ENCODE measurements around the gene EHBP1L1. TPM values are rescaled to one million over a fixed set of nuclear protein-coding genes. Genes with fewer than 3 reads are reported as not detected.

EHBP1L1 gene
- total RNA-seq: 26.1 and 26.3 TPM in 2 replicates

DNA sequence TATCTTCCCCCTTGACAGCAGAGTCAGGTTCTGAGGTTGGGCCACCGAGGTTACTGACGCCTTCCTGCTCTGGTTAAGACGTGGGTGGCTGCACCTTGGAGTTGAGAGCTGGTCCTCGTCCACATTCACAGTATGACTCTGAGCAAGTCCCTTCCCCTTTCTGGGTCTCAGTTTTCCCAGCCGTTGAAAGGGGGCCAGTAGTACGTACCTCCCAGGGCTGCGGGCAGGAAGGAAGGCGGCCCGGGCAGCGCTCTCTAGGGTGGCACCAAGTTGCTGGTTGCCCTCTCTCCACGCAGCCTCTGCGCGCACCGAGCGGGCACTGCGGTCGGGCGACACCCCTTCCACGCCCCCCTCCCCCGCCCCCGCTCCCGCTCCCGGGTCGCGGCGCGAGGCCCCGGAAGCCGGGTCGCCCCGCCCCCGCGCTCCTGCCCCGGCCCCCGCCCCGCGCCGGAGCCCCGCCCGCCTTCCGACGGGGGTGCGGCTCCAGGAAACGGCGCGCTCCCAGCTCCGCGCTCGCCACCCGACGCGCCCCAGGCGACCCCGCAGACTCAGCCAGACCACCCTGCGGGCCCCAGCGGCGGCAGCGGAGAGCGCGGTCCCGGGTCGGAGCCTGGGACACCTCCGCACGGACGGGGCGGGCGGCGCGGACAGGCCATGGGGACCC is at the start of gene EHBP1L1:
EHBP1L1 (plus strand) TSS at position 486 of the 664 bp plus-strand sequence. CDS start 250 bp downstream, outside the sequence.
- DNase-seq (ENCODE audit: low read depth): no peak

DNA sequence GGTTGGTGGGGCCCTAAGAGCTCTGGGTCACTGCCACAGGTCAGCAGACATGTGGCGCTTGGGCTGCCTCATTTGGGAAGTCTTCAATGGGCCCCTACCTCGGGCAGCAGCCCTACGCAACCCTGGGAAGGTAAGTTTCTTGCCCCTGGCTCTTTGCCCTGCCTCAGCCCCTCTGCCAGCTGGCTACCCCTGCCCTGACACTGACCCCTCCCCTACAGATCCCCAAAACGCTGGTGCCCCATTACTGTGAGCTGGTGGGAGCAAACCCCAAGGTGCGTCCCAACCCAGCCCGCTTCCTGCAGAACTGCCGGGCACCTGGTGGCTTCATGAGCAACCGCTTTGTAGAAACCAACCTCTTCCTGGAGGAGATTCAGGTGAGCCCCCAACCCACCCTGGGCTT is 49.1 kb upstream of the EHBP1L1 start:
- TF ChIP-seq, protein P1, sequence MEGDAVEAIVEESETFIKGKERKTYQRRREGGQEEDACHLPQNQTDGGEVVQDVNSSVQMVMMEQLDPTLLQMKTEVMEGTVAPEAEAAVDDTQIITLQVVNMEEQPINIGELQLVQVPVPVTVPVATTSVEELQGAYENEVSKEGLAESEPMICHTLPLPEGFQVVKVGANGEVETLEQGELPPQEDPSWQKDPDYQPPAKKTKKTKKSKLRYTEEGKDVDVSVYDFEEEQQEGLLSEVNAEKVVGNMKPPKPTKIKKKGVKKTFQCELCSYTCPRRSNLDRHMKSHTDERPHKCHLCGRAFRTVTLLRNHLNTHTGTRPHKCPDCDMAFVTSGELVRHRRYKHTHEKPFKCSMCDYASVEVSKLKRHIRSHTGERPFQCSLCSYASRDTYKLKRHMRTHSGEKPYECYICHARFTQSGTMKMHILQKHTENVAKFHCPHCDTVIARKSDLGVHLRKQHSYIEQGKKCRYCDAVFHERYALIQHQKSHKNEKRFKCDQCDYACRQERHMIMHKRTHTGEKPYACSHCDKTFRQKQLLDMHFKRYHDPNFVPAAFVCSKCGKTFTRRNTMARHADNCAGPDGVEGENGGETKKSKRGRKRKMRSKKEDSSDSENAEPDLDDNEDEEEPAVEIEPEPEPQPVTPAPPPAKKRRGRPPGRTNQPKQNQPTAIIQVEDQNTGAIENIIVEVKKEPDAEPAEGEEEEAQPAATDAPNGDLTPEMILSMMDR (conservative IDR thresholded peaks at IDR 0.05; ENCODE audit: low read depth, low read length): no peak
- H3K4me3 ChIP-seq (ENCODE audit: low read depth, low read length): no peak overlapping the region
- no peak for DNase-seq (ENCODE audit: low read depth)

More for the DNA sequence above, at the start of gene EHBP1L1:
- peak within 1 kb of the TSS; percentile 61 for H3K4me3 ChIP-seq (ENCODE audit: low read depth, low read length)
- TF ChIP-seq, protein P1 (conservative IDR thresholded peaks at IDR 0.05; ENCODE audit: low read depth, low read length): no peak

DNA sequence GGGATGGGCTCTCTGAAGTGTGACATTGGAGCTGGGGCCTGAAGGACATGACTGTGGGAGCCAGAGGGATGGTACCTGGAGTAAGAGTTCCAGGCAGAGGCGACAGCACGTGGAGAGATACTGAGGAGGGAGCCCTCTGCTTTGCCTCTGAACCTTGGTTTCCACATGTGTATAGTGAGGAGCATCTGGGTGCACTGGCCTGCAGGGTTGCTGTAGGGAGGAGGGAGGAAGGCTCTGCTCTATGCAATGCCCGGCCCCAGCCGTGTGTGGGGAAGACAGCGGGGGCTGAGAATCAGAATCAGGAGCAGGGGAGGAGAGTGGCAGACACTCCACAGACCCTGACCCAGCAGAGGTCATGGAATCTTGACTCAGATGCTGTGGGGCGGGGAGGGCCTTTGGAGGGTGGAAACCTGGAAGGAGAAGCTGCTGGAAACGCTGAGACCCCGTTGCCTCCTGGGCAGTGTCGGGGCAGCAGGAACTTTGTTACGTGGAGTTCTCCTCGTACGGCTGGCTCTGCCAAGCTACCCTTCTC is 47.0 kb upstream of the EHBP1L1 start:
- TF ChIP-seq, protein P1 (conservative IDR thresholded peaks at IDR 0.05; ENCODE audit: low read depth, low read length): no peak
- H3K4me3 ChIP-seq (ENCODE audit: low read depth, low read length): no peak overlapping the region
- no peak for DNase-seq (ENCODE audit: low read depth)

DNA sequence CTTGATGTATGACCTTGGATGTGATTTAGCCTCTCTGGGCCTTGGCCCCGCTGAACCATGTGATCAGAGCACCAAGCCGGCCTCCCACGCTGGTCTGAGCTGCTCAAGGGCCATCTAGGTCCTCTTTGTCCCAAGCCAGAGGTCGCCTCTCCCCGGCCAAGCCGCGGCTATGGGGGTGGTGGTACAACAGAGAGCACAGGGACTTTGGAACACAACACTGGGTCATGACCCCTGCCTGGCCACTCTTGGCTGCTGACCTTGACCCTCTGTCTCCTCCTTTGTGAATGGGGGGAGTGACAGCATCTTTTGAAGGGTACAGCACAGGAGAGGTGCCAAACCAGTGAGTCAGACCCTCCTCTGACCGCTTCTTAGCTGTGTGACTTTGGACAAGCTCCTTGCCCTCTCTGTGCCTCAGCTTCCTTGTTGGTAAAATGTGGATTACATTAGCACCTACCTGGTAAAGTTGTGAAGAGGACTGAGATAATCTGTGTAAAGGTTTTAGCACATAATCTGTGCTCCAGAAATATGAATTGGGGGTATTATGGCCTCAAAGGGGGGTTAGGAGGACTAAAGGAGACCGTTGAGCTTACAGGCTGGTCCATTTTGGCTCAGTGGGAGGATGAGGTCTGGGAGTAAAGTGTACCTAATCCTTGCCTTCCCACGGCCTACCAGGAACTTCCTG is 46.2 kb upstream of the EHBP1L1 start:
- TF ChIP-seq, protein P1 (conservative IDR thresholded peaks at IDR 0.05; ENCODE audit: low read depth, low read length): no peak
- H3K4me3 ChIP-seq (ENCODE audit: low read depth, low read length): no peak overlapping the region
- DNase-seq (ENCODE audit: low read depth): no peak

DNA sequence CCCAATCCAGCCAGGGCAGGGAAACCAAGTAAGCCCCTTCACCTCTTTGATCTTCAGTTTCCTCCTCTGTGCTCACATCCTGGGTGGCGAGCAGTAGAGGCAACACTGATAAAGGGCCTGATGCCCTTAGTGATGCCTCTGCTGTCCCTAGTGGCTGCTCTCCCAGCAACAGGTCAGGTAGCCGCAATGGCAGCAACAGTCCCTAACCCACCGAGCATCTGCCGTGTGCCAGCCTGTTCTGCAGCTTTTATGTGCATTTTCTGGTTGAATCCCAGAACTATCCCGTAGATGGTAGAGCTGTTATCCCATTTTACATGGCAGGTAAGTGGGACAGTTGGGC is 45.7 kb upstream of the EHBP1L1 start:
- no peak for DNase-seq (ENCODE audit: low read depth)
- TF ChIP-seq, protein P1 (conservative IDR thresholded peaks at IDR 0.05; ENCODE audit: low read depth, low read length): peak; percentile 36
- no peak overlapping the region for H3K4me3 ChIP-seq (ENCODE audit: low read depth, low read length)

DNA sequence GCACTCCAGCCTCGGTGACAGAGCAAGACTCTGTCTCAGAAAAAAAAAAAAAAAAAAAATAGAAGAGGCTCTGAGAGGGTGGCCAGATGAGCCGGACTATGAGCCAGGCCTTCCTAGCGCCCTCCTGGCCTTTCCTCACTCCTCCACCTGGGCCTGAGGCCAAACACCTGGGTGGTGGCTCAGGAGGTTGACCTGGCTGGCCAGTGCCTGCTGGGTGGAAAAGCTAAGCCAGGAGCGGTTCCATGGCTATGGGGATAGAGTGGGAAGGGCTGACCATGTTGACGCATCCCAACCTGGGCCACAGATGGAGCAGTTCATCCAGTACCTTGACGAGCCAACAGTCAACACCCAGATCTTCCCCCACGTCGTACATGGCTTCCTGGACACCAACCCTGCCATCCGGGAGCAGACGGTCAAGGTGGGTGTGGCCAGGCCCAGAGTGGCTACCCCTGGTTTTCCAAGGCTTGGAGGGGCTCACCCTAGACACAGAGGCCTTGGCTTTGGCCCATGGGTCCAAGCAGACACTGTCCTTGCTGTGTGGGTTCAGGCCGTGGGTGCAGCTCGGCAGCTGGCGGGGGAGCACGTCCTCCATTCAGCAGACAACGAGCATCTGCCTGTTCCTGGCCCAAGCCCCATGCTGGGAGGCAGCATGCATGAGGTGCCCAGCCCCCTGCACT is 43.3 kb upstream of the EHBP1L1 start:
- no peak for DNase-seq (ENCODE audit: low read depth)
- TF ChIP-seq, protein P1 (conservative IDR thresholded peaks at IDR 0.05; ENCODE audit: low read depth, low read length): no peak
- H3K4me3 ChIP-seq (ENCODE audit: low read depth, low read length): no peak overlapping the region

Data from epithelial cell of proximal tubule (primary cell).